ENCODE results near the gene P3H1. TPM values are rescaled to one million over a fixed set of nuclear protein-coding genes. Genes with fewer than 3 reads are reported as not detected.
A peak's percentile ranks its signal among the peaks of the same experiment; 100 is the strongest.
"Not testable (repeated sequence)": the region's sequence is repeated elsewhere in the genome, so short reads cannot be mapped to it uniquely, and the experiment has no call there.

The P3H1 gene
- total RNA-seq, 1 donor from 2014 or later: 44.4 TPM

GRCh38 chr1:42730988-42731387 lies 35.8 kb downstream of the P3H1 start:
- DNase-seq (ENCODE audit: low read depth): peak; percentile 18
- TF ChIP-seq, protein P1, sequence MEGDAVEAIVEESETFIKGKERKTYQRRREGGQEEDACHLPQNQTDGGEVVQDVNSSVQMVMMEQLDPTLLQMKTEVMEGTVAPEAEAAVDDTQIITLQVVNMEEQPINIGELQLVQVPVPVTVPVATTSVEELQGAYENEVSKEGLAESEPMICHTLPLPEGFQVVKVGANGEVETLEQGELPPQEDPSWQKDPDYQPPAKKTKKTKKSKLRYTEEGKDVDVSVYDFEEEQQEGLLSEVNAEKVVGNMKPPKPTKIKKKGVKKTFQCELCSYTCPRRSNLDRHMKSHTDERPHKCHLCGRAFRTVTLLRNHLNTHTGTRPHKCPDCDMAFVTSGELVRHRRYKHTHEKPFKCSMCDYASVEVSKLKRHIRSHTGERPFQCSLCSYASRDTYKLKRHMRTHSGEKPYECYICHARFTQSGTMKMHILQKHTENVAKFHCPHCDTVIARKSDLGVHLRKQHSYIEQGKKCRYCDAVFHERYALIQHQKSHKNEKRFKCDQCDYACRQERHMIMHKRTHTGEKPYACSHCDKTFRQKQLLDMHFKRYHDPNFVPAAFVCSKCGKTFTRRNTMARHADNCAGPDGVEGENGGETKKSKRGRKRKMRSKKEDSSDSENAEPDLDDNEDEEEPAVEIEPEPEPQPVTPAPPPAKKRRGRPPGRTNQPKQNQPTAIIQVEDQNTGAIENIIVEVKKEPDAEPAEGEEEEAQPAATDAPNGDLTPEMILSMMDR (conservative IDR thresholded peaks at IDR 0.05; ENCODE audit: low read depth, low read length): peak; percentile 68
- no peak overlapping the region for H3K4me3 ChIP-seq (ENCODE audit: low read depth, low read length)

DNA sequence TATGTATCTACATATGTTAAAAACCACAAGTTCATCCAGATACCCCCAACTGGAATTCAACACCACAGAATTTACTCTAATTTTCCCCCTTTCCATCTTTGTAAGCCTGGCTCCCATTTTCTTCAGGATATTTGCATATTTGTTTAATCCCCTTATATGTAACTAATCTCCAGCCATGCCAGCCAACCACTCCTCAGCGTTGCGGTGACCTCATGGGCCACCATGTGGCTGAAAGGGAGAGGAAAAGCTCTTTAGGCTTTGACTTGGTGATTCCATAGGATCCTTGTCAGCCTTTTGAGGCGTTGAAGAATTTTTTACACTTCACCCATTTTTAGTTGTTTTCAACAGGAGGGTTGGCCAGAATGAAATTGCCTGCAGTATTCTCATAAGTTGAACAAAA lies 36.8 kb downstream of the P3H1 start:
- DNase-seq (ENCODE audit: low read depth): no peak
- TF ChIP-seq, protein P1 (conservative IDR thresholded peaks at IDR 0.05; ENCODE audit: low read depth, low read length): no peak
- H3K4me3 ChIP-seq (ENCODE audit: low read depth, low read length): no peak overlapping the region

- DNase-seq (ENCODE audit: low read depth); H3K4me3 ChIP-seq (ENCODE audit: low read depth, low read length): not testable (repeated sequence)
Measured at GRCh38 chr1:42725820-42726219, 41.0 kb downstream of the P3H1 start.

DNA sequence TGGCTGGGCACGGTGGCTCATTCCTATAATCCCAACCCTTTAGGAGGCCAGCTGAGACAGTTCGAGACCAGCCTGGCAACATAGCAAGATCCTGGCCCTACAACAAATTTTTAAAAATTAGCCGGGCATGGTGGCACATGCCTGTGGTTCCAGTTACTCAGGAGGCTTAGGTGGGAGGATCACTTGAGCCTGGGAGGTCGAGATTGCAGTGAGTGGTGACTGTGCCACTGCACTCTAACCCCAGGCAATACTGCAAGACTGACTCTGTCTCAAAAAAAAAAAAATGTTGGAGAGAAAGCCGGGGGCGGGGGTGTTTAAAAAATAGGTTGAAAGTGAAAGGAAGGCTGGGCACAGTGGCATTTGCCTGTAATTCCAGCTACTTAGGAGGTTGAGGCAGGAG lies 43.3 kb downstream of the P3H1 start:
- DNase-seq (ENCODE audit: low read depth): no peak
- no peak overlapping the region for H3K4me3 ChIP-seq (ENCODE audit: low read depth, low read length)
- TF ChIP-seq, protein P1 (conservative IDR thresholded peaks at IDR 0.05; ENCODE audit: low read depth, low read length): no peak

- DNase-seq (ENCODE audit: low read depth); H3K4me3 ChIP-seq (ENCODE audit: low read depth, low read length): not testable (repeated sequence)
Measured at GRCh38 chr1:42722403-42722802, 44.4 kb downstream of the P3H1 start.

DNA sequence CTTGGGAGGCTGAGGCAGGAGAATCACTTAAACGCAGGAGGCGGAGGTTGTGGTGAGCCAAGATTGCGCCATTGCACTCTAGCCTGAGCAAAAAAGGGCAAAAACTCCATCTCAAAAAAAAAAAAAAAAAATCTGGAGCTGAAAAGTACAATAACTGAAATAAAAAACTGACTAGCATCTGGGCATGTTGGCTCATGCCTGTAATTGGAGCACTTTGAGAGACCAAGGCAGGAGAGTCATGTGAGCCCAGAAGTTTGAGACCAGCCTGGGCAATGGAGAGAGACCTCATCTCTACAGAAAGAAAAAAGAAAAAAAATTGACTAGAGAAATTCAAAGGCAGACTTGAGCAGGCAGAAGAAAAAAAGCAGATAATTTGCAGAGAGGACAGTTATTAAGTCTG lies 44.9 kb downstream of the P3H1 start:
- H3K4me3 ChIP-seq (ENCODE audit: low read depth, low read length): no peak overlapping the region
- TF ChIP-seq, protein P1 (conservative IDR thresholded peaks at IDR 0.05; ENCODE audit: low read depth, low read length): no peak
- no peak for DNase-seq (ENCODE audit: low read depth)

DNA sequence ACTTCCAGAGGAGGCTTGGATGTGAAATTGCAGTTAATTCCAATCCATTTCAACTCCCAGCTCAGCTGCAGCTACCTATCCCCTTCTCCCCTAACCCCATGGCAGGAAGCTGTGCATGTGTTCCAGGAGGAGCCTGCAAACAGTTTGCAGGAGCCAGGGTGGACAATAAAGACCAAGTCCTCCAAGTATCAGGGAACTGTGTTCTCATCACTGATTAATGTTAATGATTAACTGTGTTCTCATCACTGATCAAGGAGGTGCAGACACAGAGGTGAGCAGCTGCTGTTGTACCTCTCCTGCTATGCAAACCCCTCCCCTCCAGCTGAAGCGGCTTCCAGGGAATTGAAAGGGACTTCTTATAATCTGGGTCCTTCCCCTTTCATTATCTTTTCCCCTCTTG lies 46.0 kb downstream of the P3H1 start:
- TF ChIP-seq, protein P1 (conservative IDR thresholded peaks at IDR 0.05; ENCODE audit: low read depth, low read length): no peak
- peak; percentile 13 for DNase-seq (ENCODE audit: low read depth)
- no peak overlapping the region for H3K4me3 ChIP-seq (ENCODE audit: low read depth, low read length)

- not testable (repeated sequence) for H3K4me3 ChIP-seq (ENCODE audit: low read depth, low read length); DNase-seq (ENCODE audit: low read depth)
Measured at GRCh38 chr1:42714441-42714840, 52.4 kb downstream of the P3H1 start.

DNA sequence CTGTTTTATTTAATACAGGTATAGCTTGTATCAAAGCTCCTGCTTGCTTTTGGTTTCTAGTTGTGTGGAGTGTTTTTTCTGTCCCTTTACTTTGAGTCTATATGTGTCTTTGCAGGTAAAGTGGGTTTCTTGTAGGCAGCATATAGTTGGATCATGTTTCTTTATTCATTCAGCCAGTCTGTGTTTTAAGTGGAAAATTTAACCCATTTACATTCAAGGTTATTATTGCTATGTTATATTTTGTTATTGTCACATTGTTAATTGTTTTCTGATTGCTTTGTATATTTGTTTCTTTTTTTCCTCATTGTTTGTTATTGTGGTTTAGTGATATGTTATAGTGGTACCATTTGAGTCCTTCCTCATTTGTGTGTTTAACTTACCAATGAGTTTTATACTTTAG lies 53.5 kb downstream of the P3H1 start:
- no peak overlapping the region for H3K4me3 ChIP-seq (ENCODE audit: low read depth, low read length)
- TF ChIP-seq, protein P1 (conservative IDR thresholded peaks at IDR 0.05; ENCODE audit: low read depth, low read length): no peak
- DNase-seq (ENCODE audit: low read depth): no peak

DNA sequence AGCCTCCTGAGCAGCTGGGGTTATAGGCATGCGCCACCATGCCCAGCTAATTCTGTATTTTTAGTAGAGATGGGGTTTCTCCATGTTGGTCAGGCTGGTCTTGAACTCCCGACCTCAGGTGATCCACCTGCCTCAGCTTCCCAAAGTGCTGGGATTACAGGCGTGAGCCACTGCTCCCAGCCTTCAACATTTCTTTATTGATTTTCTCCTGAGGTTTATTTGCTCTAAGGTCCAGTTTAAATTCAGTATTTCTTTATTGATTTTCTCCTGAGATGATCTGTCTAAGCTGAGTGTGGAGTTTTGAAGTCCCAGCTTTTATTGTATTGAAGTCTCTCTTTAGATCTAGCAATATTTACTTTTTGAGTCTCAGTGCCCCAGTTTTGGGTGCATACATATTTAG lies 54.0 kb downstream of the P3H1 start:
- H3K4me3 ChIP-seq (ENCODE audit: low read depth, low read length); DNase-seq (ENCODE audit: low read depth): not testable (repeated sequence)

Measured in epithelial cell of proximal tubule (primary cell).